Natural killer cell (primary cell): ENCODE results near the gene SENP1. TPM values are rescaled to one million over a fixed set of nuclear protein-coding genes. Genes with fewer than 3 reads are reported as not detected.

ENCODE experiments used
- ATAC-seq, 3 donors: fragments of 150-1000 bp in 2 of 3; fragments of 200-7000 bp in 1 of 3; cut with Tn5 transposase; 1 replicate in 1 of 3; 2 replicates in 2 of 3; pipeline ENCODE4 v1.10.0; 2021; ENCODE audit warnings: mild to moderate bottlenecking in 2 of 3, moderate library complexity in 2 of 3
- DNase-seq, 2 donors: peaks; one replicate each; pipeline versions ENCODE4 v3.0.0 to v3.0.0-alpha.2; 2013 to 2021; ENCODE audit warnings: mixed read lengths in 1 of 2
- H3K27ac ChIP-seq: one replicate; pipeline ENCODE4 v1.5.1; 2013; ENCODE audit warnings: mild to moderate bottlenecking, low read length
- H3K27me3 ChIP-seq: one replicate; pipeline ENCODE4 v1.6.1; 2013; ENCODE audit warnings: low read length; ENCODE audit not compliant: control insufficient read depth, insufficient read depth
- H3K36me3 ChIP-seq: one replicate; pipeline ENCODE4 v1.6.1; 2013; ENCODE audit warnings: low read length; ENCODE audit not compliant: control insufficient read depth, insufficient read depth
- H3K4me1 ChIP-seq: one replicate; pipeline ENCODE4 v1.6.1; 2013; ENCODE audit warnings: low read length; ENCODE audit not compliant: control insufficient read depth, insufficient read depth
- H3K4me3 ChIP-seq: one replicate; pipeline ENCODE4 v1.5.1; 2013; ENCODE audit warnings: low read length
- H3K9me3 ChIP-seq: one replicate; pipeline ENCODE4 v1.6.1; 2013; ENCODE audit warnings: low read length; ENCODE audit not compliant: control insufficient read depth, insufficient read depth
- H3K27ac Mint-ChIP-seq, 2 donors: one replicate each; pipeline ENCODE4 v1.8.0; 2022; ENCODE audit warnings: mild to moderate bottlenecking in 2 of 2, mixed read lengths in 2 of 2, moderate library complexity in 1 of 2
- H3K27me3 Mint-ChIP-seq, 2 donors: one replicate each; pipeline ENCODE4 v1.8.0; 2022; ENCODE audit warnings: low read depth in 2 of 2, mixed read lengths in 2 of 2
- H3K36me3 Mint-ChIP-seq: one replicate; pipeline ENCODE4 v1.8.0; 2022; ENCODE audit warnings: mixed read lengths
- H3K4me1 Mint-ChIP-seq, 2 donors: one replicate each; pipeline ENCODE4 v1.8.0; 2022; ENCODE audit warnings: mixed read lengths in 2 of 2
- H3K4me3 Mint-ChIP-seq: one replicate; pipeline ENCODE4 v1.8.0; 2022; ENCODE audit warnings: mild to moderate bottlenecking, moderate library complexity, mixed read lengths
- H3K9me3 Mint-ChIP-seq, 2 donors: one replicate each; pipeline ENCODE4 v1.8.0; 2022; ENCODE audit warnings: mixed read lengths in 2 of 2
- CTCF ChIP-seq: fragments of 200-600 bp; IDR thresholded peaks from one replicate; pipeline ENCODE4 v1.8.0; 2022; ENCODE audit warnings: antibody characterized with exemption
- WGBS: methylation state at CpG from one replicate; pipeline ENCODE4 v1.1.7; 2013; ENCODE audit warnings: missing lambda C conversion rate; ENCODE audit not compliant: insufficient coverage; 5-methylcytosine and 5-hydroxymethylcytosine counted together
- intact Hi-C: fragments of 100-400 bp; cut with micrococcal nuclease; formaldehyde crosslinking; loops from one replicate; pipeline ENCODE4 v1.14.2; 2022
- total RNA-seq, 4 donors: library from RNA; stranded (reverse); fragments of 120-200 nt in 1 of 4; gene quantifications; one replicate each; pipeline versions ENCODE4 v1.2.3 to v1.2.4, GENCODE V29; 2013 to 2022

Gene SENP1
- total RNA-seq, 3 donors from 2014 or later (not counting 1 experiment from before 2014, with no cell fraction given) = 35.6 to 39.6 (median 36.8) TPM

- H3K36me3 ChIP-seq = no peaks in the 10 kb centered on the region
- intact Hi-C loops = no loop called here
- no peak overlapping the region for H3K27ac ChIP-seq
- no peak overlapping the region for H3K4me3 ChIP-seq
- H3K27me3 ChIP-seq = no peaks in the 10 kb centered on the region
- no CpG with 5 or more reads among the region's 3 CpGs for WGBS
- no peak for ATAC-seq
- Mint-ChIP-seq H3K4me3 (no peak overlapping the region), H3K4me1 (no peaks in the 10 kb centered on the region), H3K27me3 (peaks cover 16 to 31% of the 10 kb centered on the region in 2 donors), H3K27ac (no peak overlapping the region), H3K36me3 (no peaks in the 10 kb centered on the region), H3K9me3 (no peaks in the 10 kb centered on the region)
- no peaks in the 10 kb centered on the region for H3K4me1 ChIP-seq
- no peak for TF ChIP-seq CTCF
- H3K9me3 ChIP-seq = no peaks in the 10 kb centered on the region
- no peak for DNase-seq
These were observed 83.7 kb downstream of the SENP1 start for GRCh38 chr12:48022180-48022521.

- Histone ChIP-seq H3K4me3 (no peak overlapping the region), H3K27me3 (no peaks in the 10 kb centered on the region), H3K36me3 (no peaks in the 10 kb centered on the region), H3K27ac (no peak overlapping the region), H3K4me1 (no peaks in the 10 kb centered on the region), H3K9me3 (no peaks in the 10 kb centered on the region)
- no peak overlapping the region for H3K4me3 Mint-ChIP-seq
- intact Hi-C loops = no loop called here
- no peak for DNase-seq
- no peak for TF ChIP-seq CTCF
- H3K27me3 Mint-ChIP-seq = peaks cover 16 to 31% of the 10 kb centered on the region in 2 donors
- H3K9me3 Mint-ChIP-seq = no peaks in the 10 kb centered on the region
- H3K36me3 Mint-ChIP-seq = no peaks in the 10 kb centered on the region
- H3K4me1 Mint-ChIP-seq = no peaks in the 10 kb centered on the region
- H3K27ac Mint-ChIP-seq = no peak overlapping the region
- 79% methylated on average over 5 of the region's 5 CpGs for WGBS
- no peak for ATAC-seq
These were observed 84.2 kb downstream of the SENP1 start for GRCh38 chr12:48021485-48022179.

- H3K4me3 Mint-ChIP-seq = no peak overlapping the region
- Histone ChIP-seq H3K27me3 (no peaks in the 10 kb centered on the region), H3K4me3 (no peak overlapping the region), H3K36me3 (no peaks in the 10 kb centered on the region), H3K9me3 (no peaks in the 10 kb centered on the region), H3K4me1 (no peaks in the 10 kb centered on the region), H3K27ac (no peak overlapping the region)
- peaks cover 16 to 39% of the 10 kb centered on the region in 2 donors for H3K27me3 Mint-ChIP-seq
- H3K9me3 Mint-ChIP-seq = no peaks in the 10 kb centered on the region
- DNase-seq (no peak), ATAC-seq (no peak)
- no peak overlapping the region for H3K27ac Mint-ChIP-seq
- H3K36me3 Mint-ChIP-seq = no peaks in the 10 kb centered on the region
- H3K4me1 Mint-ChIP-seq = no peaks in the 10 kb centered on the region
- intact Hi-C loops = no loop called here
- no peak for TF ChIP-seq CTCF
- 93% methylated on average over 2 of the region's 3 CpGs for WGBS
These were observed 86.1 kb downstream of the SENP1 start for GRCh38 chr12:48019639-48020265.
